ENCODE results near the gene KRT20.
"Not testable (repeated sequence)": the region's sequence is repeated elsewhere in the genome, so short reads cannot be mapped to it uniquely, and the experiment has no call there.

The KRT20 gene

GRCh38 chr17:40900809-40901356 lies 15.8 kb upstream of the KRT20 start:
- DNase-seq (ENCODE audit: low spot score) = no peak

- DNase-seq (ENCODE audit: low spot score) = no peak
These were observed 11.9 kb upstream of the KRT20 start for GRCh38 chr17:40896916-40897455.

- no peak for DNase-seq (ENCODE audit: low spot score)
These were observed 10.2 kb upstream of the KRT20 start for GRCh38 chr17:40895106-40895730.

GRCh38 chr17:40888196-40888720 lies 3.2 kb upstream of the KRT20 start:
- no peak for DNase-seq (ENCODE audit: low spot score)

- DNase-seq (ENCODE audit: low spot score) = peak; percentile 25
These were observed 1.0 kb upstream of the KRT20 start for GRCh38 chr17:40886090-40886489.

GRCh38 chr17:40883626-40884334 lies 1.3 kb downstream of the KRT20 start:
- no peak for DNase-seq (ENCODE audit: low spot score)

- no peak for DNase-seq (ENCODE audit: low spot score)
These were observed 2.0 kb downstream of the KRT20 start for GRCh38 chr17:40883031-40883430.

- DNase-seq (ENCODE audit: low spot score) = no peak
These were observed 6.0 kb downstream of the KRT20 start for GRCh38 chr17:40879026-40879425.

- no peak for DNase-seq (ENCODE audit: low spot score)
These were observed 7.0 kb downstream of the KRT20 start for GRCh38 chr17:40878044-40878443.

GRCh38 chr17:40873801-40874200 lies 11.2 kb downstream of the KRT20 start:
- DNase-seq (ENCODE audit: low spot score) = no peak

GRCh38 chr17:40873255-40873654 lies 11.8 kb downstream of the KRT20 start:
- DNase-seq (ENCODE audit: low spot score) = no peak

- DNase-seq (ENCODE audit: low spot score) = no peak
These were observed 12.6 kb downstream of the KRT20 start for GRCh38 chr17:40872416-40872815.

- no peak for DNase-seq (ENCODE audit: low spot score)
These were observed 13.7 kb downstream of the KRT20 start for GRCh38 chr17:40871316-40871715.

GRCh38 chr17:40870136-40870535 lies 14.9 kb downstream of the KRT20 start:
- no peak for DNase-seq (ENCODE audit: low spot score)

GRCh38 chr17:40866838-40867237 lies 18.2 kb downstream of the KRT20 start, which contains the start of gene KRT12:
Gene KRT12, minus strand, starts transcription at chr17:40867223. Its CDS starts 37 bp downstream, at chr17:40867186.
- DNase-seq (ENCODE audit: low spot score) = no peak

- no peak for DNase-seq (ENCODE audit: low spot score)
These were observed 20.2 kb downstream of the KRT20 start for GRCh38 chr17:40864661-40865390.

GRCh38 chr17:40862985-40863733 lies 21.9 kb downstream of the KRT20 start:
- DNase-seq (ENCODE audit: low spot score) = no peak

- DNase-seq (ENCODE audit: low spot score) = no peak
These were observed 25.5 kb downstream of the KRT20 start for GRCh38 chr17:40859536-40859935.

GRCh38 chr17:40858667-40859066 lies 26.4 kb downstream of the KRT20 start:
- DNase-seq (ENCODE audit: low spot score) = not testable (repeated sequence)

- no peak for DNase-seq (ENCODE audit: low spot score)
These were observed 27.5 kb downstream of the KRT20 start for GRCh38 chr17:40857535-40857934.

- DNase-seq (ENCODE audit: low spot score) = peak; percentile 77
These were observed 30.7 kb downstream of the KRT20 start for GRCh38 chr17:40854175-40854814.
